B cell (primary cell): ENCODE measurements around the gene SETBP1. TPM values are rescaled to one million over a fixed set of nuclear protein-coding genes. Genes with fewer than 3 reads are reported as not detected.
A peak's percentile ranks its signal among the peaks of the same experiment; 100 is the strongest.

Source experiments
- ATAC-seq: fragments of 200-7000 bp; cut with Tn5 transposase; one replicate; pipeline ENCODE4 v1.10.0; 2021; ENCODE audit warnings: low read depth, mild to moderate bottlenecking, moderate number of reproducible peaks, moderate library complexity
- CTCF ChIA-PET: fragments of 350-600 bp; sonication (Branson Sonifier 250); formaldehyde crosslinking; loops from one replicate; lab custom pipeline; 2021; ENCODE audit warnings: antibody characterized with exemption, inconsistent platforms; lab: Charles Lee
- POLR2A ChIA-PET: fragments of 350-600 bp; sonication (Branson Sonifier 250); formaldehyde crosslinking; loops from one replicate; lab custom pipeline; 2021; ENCODE audit warnings: antibody characterized with exemption; lab: Charles Lee
- DNase-seq: peaks from one replicate; pipeline ENCODE4 v3.0.0; 2013
- H2AFZ ChIP-seq: 2 replicates; pipeline ENCODE4 v1.6.1; 2012; ENCODE audit warnings: mild to moderate bottlenecking, low read depth, low read length; ENCODE audit not compliant: insufficient read depth, poor library complexity, severe bottlenecking
- H3K27ac ChIP-seq, 2 donors: 1 replicate in 1 of 2; 2 replicates in 1 of 2; pipeline ENCODE4 v1.5.1; 2012 to 2013; ENCODE audit warnings: low read length in 2 of 2, mild to moderate bottlenecking in 2 of 2, moderate library complexity in 1 of 2
- H3K27me3 ChIP-seq, 4 experiments: fragments of 200-600 bp in 1 of 4; sonication (generic) in 1 of 4; replicated peaks in 1 of 4; 1 replicate in 2 of 4; 2 replicates in 2 of 4; pipeline versions ENCODE4 v1.6.1 to v1.7.0; 2013 to 2016; ENCODE audit warnings: low read length in 3 of 4, mild to moderate bottlenecking in 2 of 4, mixed read lengths in 1 of 4, moderate library complexity in 1 of 4; ENCODE audit not compliant: insufficient read depth in 4 of 4, control insufficient read depth in 3 of 4; ENCODE audit errors: control extremely low read depth in 1 of 4
- H3K36me3 ChIP-seq, 2 experiments: replicated peaks in 1 of 2; 1 replicate in 1 of 2; 2 replicates in 1 of 2; pipeline versions ENCODE4 v1.6.1 to v1.7.1; 2013; ENCODE audit warnings: low read length in 1 of 2; ENCODE audit not compliant: insufficient read depth in 2 of 2, control insufficient read depth in 1 of 2; ENCODE audit errors: control extremely low read depth in 1 of 2, extremely low read depth in 1 of 2
- H3K4me1 ChIP-seq, 2 donors: fragments of 200-600 bp in 1 of 2; sonication (generic) in 1 of 2; 1 replicate in 1 of 2; 2 replicates in 1 of 2; pipeline versions ENCODE4 v1.5.1 to v1.6.1; 2013 to 2017; ENCODE audit warnings: low read length in 2 of 2; ENCODE audit not compliant: control insufficient read depth in 2 of 2, insufficient read depth in 2 of 2
- H3K4me2 ChIP-seq: replicated peaks from 2 replicates; pipeline ENCODE3; 2012; ENCODE audit warnings: mild to moderate bottlenecking, low read depth, low read length; ENCODE audit not compliant: poor library complexity, severe bottlenecking
- H3K4me3 ChIP-seq, 5 experiments: fragments of 200-600 bp in 1 of 5; sonication (generic) in 1 of 5; 1 replicate in 3 of 5; 2 replicates in 2 of 5; pipeline versions ENCODE4 v1.5.1 to v1.7.0; 2011 to 2016; ENCODE audit warnings: low read length in 4 of 5, mild to moderate bottlenecking in 4 of 5, low read depth in 2 of 5, control low read depth in 1 of 5, moderate library complexity in 1 of 5; ENCODE audit not compliant: insufficient read depth in 1 of 5; ENCODE audit errors: control extremely low read depth in 1 of 5, extremely low read depth in 1 of 5
- H3K79me2 ChIP-seq: fragments of 200-600 bp; sonication (generic); one replicate; pipeline ENCODE4 v1.6.0; 2016; ENCODE audit warnings: low read length; ENCODE audit not compliant: control insufficient read depth, insufficient read depth
- H3K9ac ChIP-seq: fragments of 200-600 bp; sonication (generic); 2 replicates; pipeline ENCODE4 v1.6.1; 2017; ENCODE audit warnings: mild to moderate bottlenecking, low read length, moderate library complexity
- H3K9me3 ChIP-seq, 3 donors: one replicate each; pipeline versions ENCODE4 v1.6.1 to v1.7.1; 2013; ENCODE audit warnings: low read length in 2 of 3; ENCODE audit not compliant: control insufficient read depth in 2 of 3, insufficient read depth in 1 of 3; ENCODE audit errors: control extremely low read depth in 1 of 3
- H4K20me1 ChIP-seq: 2 replicates; pipeline ENCODE4 v1.6.0; 2012; ENCODE audit warnings: mild to moderate bottlenecking, low read length; ENCODE audit not compliant: insufficient read depth, control insufficient read depth, poor library complexity, severe bottlenecking
- H3K27ac Mint-ChIP-seq: one replicate; pipeline ENCODE4 v1.8.0; 2021; ENCODE audit warnings: mixed read lengths
- H3K27me3 Mint-ChIP-seq: one replicate; pipeline ENCODE4 v1.8.0; 2021; ENCODE audit warnings: mixed read lengths
- H3K4me1 Mint-ChIP-seq: one replicate; pipeline ENCODE4 v1.8.0; 2021; ENCODE audit warnings: mixed read lengths
- H3K4me3 Mint-ChIP-seq: one replicate; pipeline ENCODE4 v1.8.0; 2021; ENCODE audit warnings: mixed read lengths
- H3K9me3 Mint-ChIP-seq: one replicate; pipeline ENCODE4 v1.8.0; 2022; ENCODE audit warnings: mixed read lengths; ENCODE audit not compliant: insufficient read depth
- CTCF ChIP-seq: fragments of 200-600 bp; IDR thresholded peaks from one replicate; pipeline ENCODE4 v1.8.0; 2022; ENCODE audit warnings: antibody characterized with exemption, mild to moderate bottlenecking
- EZH2 ChIP-seq: IDR thresholded peaks from 2 replicates; pipeline ENCODE4 v1.6.1; 2012; ENCODE audit warnings: borderline replicate concordance, low read depth, mild to moderate bottlenecking, moderate library complexity, low read length; ENCODE audit not compliant: insufficient read depth, poor library complexity, severe bottlenecking
- WGBS: methylation state at CpG from one replicate; pipeline ENCODE4 v1.1.5; 2013; ENCODE audit warnings: missing lambda C conversion rate; ENCODE audit not compliant: insufficient coverage; 5-methylcytosine and 5-hydroxymethylcytosine counted together
- intact Hi-C: fragments of 100-400 bp; cut with micrococcal nuclease; formaldehyde crosslinking; loops from one replicate; pipeline ENCODE4 v1.10.0; 2022
- polyA plus RNA-seq: library from polyadenylated mRNA; depleted of rRNA; stranded (reverse); fragments of >200 nt; gene quantifications from 2 replicates; pipeline ENCODE4 v1.2.3, GENCODE V29; 2012
- total RNA-seq, 2 donors: library from RNA; stranded (reverse); fragments of 120-200 nt in 1 of 2; gene quantifications; 1 replicate in 1 of 2; 2 replicates in 1 of 2; pipeline versions ENCODE4 v1.2.3 to v1.2.4, GENCODE V29; 2013 to 2022

The SETBP1 gene
- total and polyA plus RNA-seq, 2 donors (not counting 1 experiment from before 2014, with no cell fraction given) = 15.1 to 129 TPM

- POLR2A ChIA-PET = interaction anchor here (0.6 kb wide), 1 partner anchor 28 kb away, joined by 5 read pairs; no protein-coding TSS in a partner anchor
- no peak overlapping the region for H2AFZ ChIP-seq
- CTCF ChIA-PET = interaction anchor here (1.4 kb wide), 1 partner anchor 9 kb away, joined by 3 read pairs; no protein-coding TSS in a partner anchor
- 100% methylated on average over 7 of the region's 10 CpGs for WGBS
- H3K27ac ChIP-seq = no peak overlapping the region
- H3K4me3 Mint-ChIP-seq = no peak overlapping the region
- H3K9me3 Mint-ChIP-seq = no peaks in the 10 kb centered on the region
- no peak overlapping the region for H3K4me3 ChIP-seq
- no peaks in the 10 kb centered on the region for H3K27me3 Mint-ChIP-seq
- peaks cover 79% of the 10 kb centered on the region for H3K4me1 Mint-ChIP-seq
- peaks cover 59 to 60% of the 10 kb centered on the region in 2 donors for H3K4me1 ChIP-seq
- peaks cover 86% of the 10 kb centered on the region for H3K79me2 ChIP-seq
- no peak for TF ChIP-seq EZH2
- no peak for TF ChIP-seq CTCF
- DNase-seq (no peak), ATAC-seq (no peak)
- no peak overlapping the region for H3K4me2 ChIP-seq
- no peaks in the 10 kb centered on the region for H3K27me3 ChIP-seq
- H3K9me3 ChIP-seq = no peaks in the 10 kb centered on the region
- H3K9ac ChIP-seq = no peak overlapping the region
- no peaks in the 10 kb centered on the region for H4K20me1 ChIP-seq
- intact Hi-C loops = no loop called here
- H3K27ac Mint-ChIP-seq = peak overlapping the region; percentile 60
- H3K36me3 ChIP-seq = no peaks in the 10 kb centered on the region
Measured at GRCh38 chr18:44777457-44778192, 96.9 kb downstream of the SETBP1 start.

DNA sequence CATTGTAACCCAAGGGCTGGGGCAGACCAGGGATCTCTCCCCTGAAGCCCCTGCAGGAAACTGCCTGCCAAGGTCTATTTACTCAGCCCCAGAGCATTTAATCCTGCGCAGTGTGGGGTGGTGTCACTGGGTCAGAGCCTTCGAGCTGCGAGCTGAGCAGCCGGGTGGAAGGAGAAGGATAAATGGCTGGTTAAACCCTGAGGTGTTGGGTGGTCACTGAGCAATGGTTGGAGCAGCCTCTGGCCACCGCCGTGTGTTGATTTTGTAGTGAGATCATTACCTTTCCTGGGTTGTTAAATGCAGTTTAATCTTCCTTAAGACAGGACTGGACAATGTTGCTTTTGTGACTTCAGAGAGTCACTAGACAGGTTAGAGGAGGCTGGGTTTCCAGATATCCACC lies 98.1 kb downstream of the SETBP1 start:
- peaks cover 84% of the 10 kb centered on the region for H3K79me2 ChIP-seq
- no peaks in the 10 kb centered on the region for H3K9me3 Mint-ChIP-seq
- H2AFZ ChIP-seq = no peak overlapping the region
- H3K4me1 Mint-ChIP-seq = peaks cover 76% of the 10 kb centered on the region
- no peaks in the 10 kb centered on the region for H3K9me3 ChIP-seq
- intact Hi-C loops = no loop called here
- no peaks in the 10 kb centered on the region for H3K36me3 ChIP-seq
- no peak for DNase-seq
- H3K27ac Mint-ChIP-seq = peak overlapping the region; percentile 77
- ATAC-seq = no peak
- no peak overlapping the region for H3K4me3 Mint-ChIP-seq
- no peaks in the 10 kb centered on the region for H3K27me3 Mint-ChIP-seq
- no peak overlapping the region for H3K4me3 ChIP-seq
- POLR2A ChIA-PET = no interaction called here
- WGBS = 50% methylated on average over 2 of the region's 6 CpGs
- peaks cover 50 to 52% of the 10 kb centered on the region in 2 donors for H3K4me1 ChIP-seq
- TF ChIP-seq EZH2 (no peak), CTCF (no peak)
- H3K27me3 ChIP-seq = no peaks in the 10 kb centered on the region
- H3K27ac ChIP-seq = peak overlapping the region in 1 of 2 donors; percentile 29
- H4K20me1 ChIP-seq = no peaks in the 10 kb centered on the region
- no peak overlapping the region for H3K4me2 ChIP-seq
- H3K9ac ChIP-seq = no peak overlapping the region
- CTCF ChIA-PET = interaction anchor here (1.4 kb wide), 1 partner anchor 8 kb away, joined by 3 read pairs; no protein-coding TSS in a partner anchor
